WTC11 (cell line): Measurements from ENCODE around the gene ELP5. TPM values are rescaled to one million over a fixed set of nuclear protein-coding genes. Genes with fewer than 3 reads are reported as not detected.

Experiments
- ATAC-seq: fragments of 200-7000 bp; cut with Tn5 transposase; 2 replicates; pipeline ENCODE4 v1.10.0; 2021; ENCODE audit warnings: mild to moderate bottlenecking, moderate library complexity
- CTCF ChIA-PET: fragments of 300-600 bp; sonication (Branson Sonifier 250); formaldehyde crosslinking; loops from one replicate; lab custom pipeline; 2021; ENCODE audit warnings: antibody characterized with exemption; lab: Charles Lee
- POLR2A ChIA-PET: fragments of 350-600 bp; sonication (Branson Sonifier 250); formaldehyde crosslinking; loops from one replicate; lab custom pipeline; 2021; ENCODE audit warnings: antibody characterized with exemption; lab: Charles Lee
- DNase-seq: peaks from one replicate; pipeline ENCODE4 v3.0.0; 2021; ENCODE audit warnings: low spot score
- H3K27ac Mint-ChIP-seq: 2 replicates; pipeline ENCODE4 v1.8.0; 2021; ENCODE audit warnings: mixed read lengths
- H3K27me3 Mint-ChIP-seq: 2 replicates; pipeline ENCODE4 v1.8.0; 2021; ENCODE audit warnings: low read depth, mild to moderate bottlenecking, moderate library complexity, mixed read lengths
- H3K36me3 Mint-ChIP-seq: 2 replicates; pipeline ENCODE4 v1.8.0; 2021; ENCODE audit warnings: mixed read lengths
- H3K4me1 Mint-ChIP-seq: 2 replicates; pipeline ENCODE4 v1.8.0; 2022; ENCODE audit warnings: mixed read lengths
- H3K4me3 Mint-ChIP-seq: 2 replicates; pipeline ENCODE4 v1.8.0; 2021; ENCODE audit warnings: mild to moderate bottlenecking, moderate library complexity, mixed read lengths
- H3K9me3 Mint-ChIP-seq: 2 replicates; pipeline ENCODE4 v1.8.0; 2021; ENCODE audit warnings: mixed read lengths
- CBFB ChIP-seq: sonication (generic); formaldehyde crosslinking; IDR thresholded peaks from 2 replicates; pipeline ENCODE4 v1.8.1; 2022; ENCODE audit warnings: mild to moderate bottlenecking, low read depth, missing genetic modification reagents
- E2F1 ChIP-seq: sonication (generic); formaldehyde crosslinking; IDR thresholded peaks from 2 replicates; pipeline ENCODE4 v1.8.0; 2022; ENCODE audit warnings: mild to moderate bottlenecking, missing genetic modification reagents
- E2F5 ChIP-seq: sonication (generic); formaldehyde crosslinking; IDR thresholded peaks from 2 replicates; pipeline ENCODE4 v1.8.1; 2022; ENCODE audit warnings: mild to moderate bottlenecking, moderate library complexity, missing genetic modification reagents
- GABPB1 ChIP-seq: sonication (generic); formaldehyde crosslinking; IDR thresholded peaks from 2 replicates; pipeline ENCODE4 v1.8.1; 2023; ENCODE audit warnings: mild to moderate bottlenecking, missing genetic modification reagents
- GRHL2 ChIP-seq: fragments of 250-450 bp; sonication (Bioruptor Pico); IDR thresholded peaks from 2 replicates; pipeline ENCODE4 v1.8.0; 2022; ENCODE audit warnings: mild to moderate bottlenecking, moderate library complexity; ENCODE audit not compliant: insufficient replicate concordance, severe bottlenecking
- GTF2I ChIP-seq: fragments of 250-450 bp; sonication (Bioruptor Pico); conservative IDR thresholded peaks from 2 replicates; pipeline ENCODE4 v1.4.0; 2021; ENCODE audit warnings: mild to moderate bottlenecking
- IRF2 ChIP-seq: sonication (generic); formaldehyde crosslinking; IDR thresholded peaks from 2 replicates; pipeline ENCODE4 v1.8.0; 2022; ENCODE audit warnings: low read depth, missing genetic modification reagents, borderline replicate concordance
- JUN ChIP-seq: sonication (generic); formaldehyde crosslinking; IDR thresholded peaks from 2 replicates; pipeline ENCODE4 v1.8.0; 2023; ENCODE audit warnings: mild to moderate bottlenecking, missing genetic modification reagents
- MXD4 ChIP-seq: fragments of 250-450 bp; sonication (Bioruptor Pico); IDR thresholded peaks from 2 replicates; pipeline ENCODE4 v1.8.0; 2021; ENCODE audit warnings: mild to moderate bottlenecking, moderate library complexity, borderline replicate concordance
- NFATC4 ChIP-seq: fragments of 250-450 bp; sonication (Bioruptor Pico); IDR thresholded peaks from 2 replicates; pipeline ENCODE4 v1.9.0; 2021; ENCODE audit warnings: mild to moderate bottlenecking
- NFE2L1 ChIP-seq: sonication (generic); formaldehyde crosslinking; IDR thresholded peaks from 2 replicates; pipeline ENCODE4 v1.8.1; 2023; ENCODE audit warnings: missing genetic modification reagents
- NFYB ChIP-seq: sonication (generic); formaldehyde crosslinking; conservative IDR thresholded peaks from 2 replicates; pipeline ENCODE4 v1.8.0; 2022; ENCODE audit warnings: low read depth, missing genetic modification reagents
- NR1H2 ChIP-seq: sonication (generic); formaldehyde crosslinking; IDR thresholded peaks from 2 replicates; pipeline ENCODE4 v1.9.0; 2021; ENCODE audit warnings: mild to moderate bottlenecking, moderate library complexity, missing genetic modification reagents
- SMAD4 ChIP-seq: sonication (generic); formaldehyde crosslinking; IDR thresholded peaks from 2 replicates; pipeline ENCODE4 v1.8.0; 2022; ENCODE audit warnings: mild to moderate bottlenecking, missing genetic modification reagents
- SP1 ChIP-seq: sonication (generic); formaldehyde crosslinking; conservative IDR thresholded peaks from 2 replicates; pipeline ENCODE4 v1.8.1; 2022; ENCODE audit warnings: missing genetic modification reagents
- ZBTB21 ChIP-seq: sonication (generic); formaldehyde crosslinking; IDR thresholded peaks from 2 replicates; pipeline ENCODE4 v1.8.1; 2023; ENCODE audit warnings: mild to moderate bottlenecking, missing genetic modification reagents, borderline replicate concordance
- ZNF219 ChIP-seq: sonication (generic); formaldehyde crosslinking; IDR thresholded peaks from 2 replicates; pipeline ENCODE4 v1.8.0; 2023; ENCODE audit warnings: missing genetic modification reagents, mild to moderate bottlenecking, borderline replicate concordance
- ZNF281 ChIP-seq: sonication (generic); formaldehyde crosslinking; IDR thresholded peaks from 2 replicates; pipeline ENCODE4 v1.8.0; 2023; ENCODE audit warnings: mild to moderate bottlenecking, missing genetic modification reagents
- ZNF671 ChIP-seq: fragments of 250-450 bp; sonication (Bioruptor Pico); IDR thresholded peaks from 2 replicates; pipeline ENCODE4 v1.8.0; 2021; ENCODE audit warnings: mild to moderate bottlenecking
- total RNA-seq: library from RNA; stranded (reverse); gene quantifications from 3 replicates; pipeline ENCODE4 v1.2.3, GENCODE V29; 2021

Gene ELP5
- total RNA-seq, 1 experiment from 2014 or later: 101 TPM

GRCh38 chr17:7292194-7292593 is 40.2 kb downstream of the ELP5 start:
- H3K27me3 Mint-ChIP-seq: peaks cover 50% of the 10 kb centered on the region
- ChIA-PET CTCF (interaction anchor here (1.0 to 5.4 kb wide), 3 partner anchors 12 to 70 kb away, joined by 3 to 61 read pairs (median 3); partner anchors contain the start of gene SLC2A4), POLR2A (no interaction called here)
- no peak for ATAC-seq
- no peak for DNase-seq
- no peak overlapping the region for H3K27ac Mint-ChIP-seq
- no peaks in the 10 kb centered on the region for H3K9me3 Mint-ChIP-seq
- no peaks in the 10 kb centered on the region; the same call in 1 of the 2 replicates for H3K36me3 Mint-ChIP-seq
- peaks cover 33% of the 10 kb centered on the region for H3K4me1 Mint-ChIP-seq
- TF ChIP-seq NFYB (CRISPR knock-in tag): no peak
- no peak for TF ChIP-seq JUN
- TF ChIP-seq E2F5 (CRISPR knock-in tag): no peak
- TF ChIP-seq ZBTB21: no peak
- TF ChIP-seq MXD4 (CRISPR knock-in tag): no peak
- no peak overlapping the region for H3K4me3 Mint-ChIP-seq

- Mint-ChIP-seq H3K4me3 (no peak overlapping the region), H3K36me3 (no peaks in the 10 kb centered on the region; the same call in 1 of the 2 replicates), H3K4me1 (peaks cover 33% of the 10 kb centered on the region), H3K27ac (no peak overlapping the region), H3K9me3 (no peaks in the 10 kb centered on the region), H3K27me3 (peaks cover 52% of the 10 kb centered on the region)
- CTCF ChIA-PET: interaction anchor here (1.0 to 5.4 kb wide), 4 partner anchors 12 to 78 kb away, joined by 3 to 61 read pairs (median 4); partner anchors contain the start of gene SLC2A4
- DNase-seq (no peak), ATAC-seq (no peak)
- POLR2A ChIA-PET: no interaction called here
- TF ChIP-seq NR1H2: no peak
Observed at GRCh38 chr17:7292729-7293128, 40.7 kb downstream of the ELP5 start.

GRCh38 chr17:7293159-7293558 is 41.1 kb downstream of the ELP5 start:
- ChIA-PET POLR2A (interaction anchor here (0.6 to 0.7 kb wide), 2 partner anchors 51 to 107 kb away, joined by 3 to 4 read pairs; partner anchors contain the start of gene GABARAP), CTCF (interaction anchor here (1.0 to 5.4 kb wide), 5 partner anchors 12 to 79 kb away, joined by 3 to 61 read pairs (median 4); partner anchors contain the start of gene SLC2A4)
- DNase-seq (no peak), ATAC-seq (no peak)
- peaks cover 33% of the 10 kb centered on the region for H3K4me1 Mint-ChIP-seq
- H3K4me3 Mint-ChIP-seq: peak overlapping the region; percentile 65
- H3K27ac Mint-ChIP-seq: no peak overlapping the region
- TF ChIP-seq ZNF671 (CRISPR knock-in tag) (no peak), NFYB (CRISPR knock-in tag) (no peak), SMAD4 (no peak), GTF2I (CRISPR knock-in tag) (no peak), ZBTB21 (no peak), SP1 (CRISPR knock-in tag) (no peak), NR1H2 (no peak), IRF2 (no peak), NFATC4 (CRISPR knock-in tag) (no peak), GRHL2 (no peak), CBFB (no peak), NFE2L1 (CRISPR knock-in tag) (no peak), ZNF281 (CRISPR knock-in tag) (no peak), ZNF219 (CRISPR knock-in tag) (no peak), E2F1 (CRISPR knock-in tag) (no peak), GABPB1 (CRISPR knock-in tag) (no peak)
- no peaks in the 10 kb centered on the region for H3K9me3 Mint-ChIP-seq
- H3K27me3 Mint-ChIP-seq: peaks cover 57% of the 10 kb centered on the region
- no peaks in the 10 kb centered on the region; the same call in 1 of the 2 replicates for H3K36me3 Mint-ChIP-seq
